ENCODE measurements around the gene HAP1. TPM values are rescaled to one million over a fixed set of nuclear protein-coding genes. Genes with fewer than 3 reads are reported as not detected.
A peak's percentile ranks its signal among the peaks of the same experiment; 100 is the strongest.

The HAP1 gene
- total and polyA plus RNA-seq, 2 experiments from 2014 or later = 0.03 to 0.44 TPM

DNA sequence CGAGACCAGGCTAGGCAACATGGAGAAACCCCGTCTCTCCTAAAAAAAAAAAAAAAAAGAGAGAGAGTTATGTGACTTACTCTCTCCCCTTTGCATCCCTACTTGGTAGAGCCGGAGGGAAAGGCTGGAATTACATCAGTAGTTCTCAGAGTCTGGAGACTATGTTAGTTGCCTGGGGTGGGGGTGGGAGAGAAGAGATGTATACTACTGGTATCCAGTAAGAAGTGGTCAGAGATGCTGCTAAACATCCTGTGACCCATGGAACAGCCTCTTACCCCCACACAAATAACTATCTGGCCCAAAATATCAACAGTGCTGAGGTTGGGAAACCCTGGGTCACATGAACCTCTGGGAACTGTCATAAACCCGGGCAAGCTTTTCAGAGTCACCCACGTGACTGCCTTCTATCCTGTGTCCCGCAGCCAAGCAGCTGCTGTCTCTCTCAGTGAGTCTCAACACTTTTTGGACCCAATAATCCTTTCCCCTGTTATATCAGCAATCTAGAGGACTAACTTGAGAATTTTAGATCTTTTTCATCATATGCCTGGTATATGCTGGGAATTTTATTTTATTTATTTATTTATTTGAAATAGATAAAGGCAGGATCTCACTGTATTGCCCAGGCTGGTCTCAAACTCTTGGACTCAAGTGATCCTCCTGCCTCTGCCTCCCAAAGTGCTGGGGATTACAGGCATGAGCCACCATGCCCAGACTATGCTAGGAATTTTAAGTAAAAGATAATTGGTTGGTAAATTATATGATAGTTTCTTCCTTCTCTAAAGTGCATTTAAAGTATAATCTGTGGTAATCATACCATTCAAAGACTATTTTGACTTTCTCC, 37.1 kb downstream of the HAP1 start:
- no peaks in the 10 kb centered on the region for H3K36me3 ChIP-seq (replicated peaks; ENCODE audit: insufficient read depth, low read depth)
- H3K27me3 ChIP-seq = no peaks in the 10 kb centered on the region
- H3K9me2 ChIP-seq (replicated peaks; ENCODE audit: insufficient read depth) = no peaks in the 10 kb centered on the region
- H2AFZ ChIP-seq = no peak overlapping the region
- no peaks in the 10 kb centered on the region for H3K79me2 ChIP-seq
- TF ChIP-seq, protein P1, sequence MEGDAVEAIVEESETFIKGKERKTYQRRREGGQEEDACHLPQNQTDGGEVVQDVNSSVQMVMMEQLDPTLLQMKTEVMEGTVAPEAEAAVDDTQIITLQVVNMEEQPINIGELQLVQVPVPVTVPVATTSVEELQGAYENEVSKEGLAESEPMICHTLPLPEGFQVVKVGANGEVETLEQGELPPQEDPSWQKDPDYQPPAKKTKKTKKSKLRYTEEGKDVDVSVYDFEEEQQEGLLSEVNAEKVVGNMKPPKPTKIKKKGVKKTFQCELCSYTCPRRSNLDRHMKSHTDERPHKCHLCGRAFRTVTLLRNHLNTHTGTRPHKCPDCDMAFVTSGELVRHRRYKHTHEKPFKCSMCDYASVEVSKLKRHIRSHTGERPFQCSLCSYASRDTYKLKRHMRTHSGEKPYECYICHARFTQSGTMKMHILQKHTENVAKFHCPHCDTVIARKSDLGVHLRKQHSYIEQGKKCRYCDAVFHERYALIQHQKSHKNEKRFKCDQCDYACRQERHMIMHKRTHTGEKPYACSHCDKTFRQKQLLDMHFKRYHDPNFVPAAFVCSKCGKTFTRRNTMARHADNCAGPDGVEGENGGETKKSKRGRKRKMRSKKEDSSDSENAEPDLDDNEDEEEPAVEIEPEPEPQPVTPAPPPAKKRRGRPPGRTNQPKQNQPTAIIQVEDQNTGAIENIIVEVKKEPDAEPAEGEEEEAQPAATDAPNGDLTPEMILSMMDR (IDR thresholded peaks at IDR 0.05; ENCODE audit: poor library complexity) = no peak
- no peak for TF ChIP-seq EZH2phosphoT487 (IDR thresholded peaks at IDR 0.05; ENCODE audit: low read depth, severe bottlenecking, unreplicated experiment)
- TF ChIP-seq EZH2 (IDR thresholded peaks at IDR 0.05; ENCODE audit: borderline replicate concordance) = no peak
- H3K27ac ChIP-seq = peak overlapping the region; percentile 43
- peaks cover 7% of the 10 kb centered on the region for H4K20me1 ChIP-seq (ENCODE audit: insufficient read depth, poor library complexity, severe bottlenecking)
- WGBS (ENCODE audit: low lambda C conversion rate, missing lambda C conversion rate) = 68% methylated on average over 6 of the region's 6 CpGs
- no peaks in the 10 kb centered on the region for H3K4me1 ChIP-seq (ENCODE audit: insufficient read depth)
- peak; percentile 70 for DNase-seq (ENCODE audit: low spot score)
- no peak overlapping the region for H3K4me2 ChIP-seq
- H3K9me3 ChIP-seq (ENCODE audit: low read depth) = no peaks in the 10 kb centered on the region
- no peak overlapping the region for H3K4me3 ChIP-seq

DNA sequence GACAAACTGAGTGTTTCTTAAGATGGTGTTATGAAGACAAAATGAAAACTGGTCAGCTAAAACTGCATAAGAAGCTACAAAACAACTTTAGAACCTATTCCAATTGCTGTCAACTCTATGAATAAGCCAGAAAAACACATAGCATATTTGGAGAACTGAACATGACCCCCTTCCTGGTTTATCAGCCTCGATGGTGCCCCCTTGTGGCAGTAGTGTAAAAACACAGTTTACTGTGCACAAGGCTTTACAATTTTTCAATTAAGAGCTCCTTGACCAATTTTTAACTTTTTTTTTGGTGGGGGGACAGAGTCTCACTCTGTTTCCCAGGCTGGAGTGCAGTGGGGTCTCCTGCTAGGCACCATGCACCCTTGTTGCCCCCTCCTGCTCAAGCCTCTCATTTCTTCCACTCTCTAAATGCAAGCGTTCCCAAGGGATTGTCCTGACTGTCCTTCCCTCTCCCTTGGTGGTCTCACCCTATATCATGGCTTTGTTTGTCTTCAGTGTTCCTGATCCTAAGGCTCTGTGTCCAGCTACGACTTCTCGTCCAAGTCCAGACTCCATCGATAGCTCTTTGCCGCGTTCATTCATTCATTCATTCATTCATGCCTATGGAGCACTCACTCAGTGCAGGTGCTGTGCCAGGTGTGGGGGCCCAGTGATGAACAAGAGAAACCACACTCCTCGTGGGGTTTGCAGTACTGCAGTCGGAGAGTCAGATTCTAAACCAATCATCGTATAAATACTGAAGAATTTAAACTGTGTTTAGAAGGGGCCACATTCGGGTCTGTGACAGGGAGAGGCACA, 38.3 kb downstream of the HAP1 start:
- Histone ChIP-seq H3K4me2 (no peak overlapping the region), H3K27ac (no peak overlapping the region)
- 64% methylated on average over 11 of the region's 11 CpGs for WGBS (ENCODE audit: low lambda C conversion rate, missing lambda C conversion rate)

DNA sequence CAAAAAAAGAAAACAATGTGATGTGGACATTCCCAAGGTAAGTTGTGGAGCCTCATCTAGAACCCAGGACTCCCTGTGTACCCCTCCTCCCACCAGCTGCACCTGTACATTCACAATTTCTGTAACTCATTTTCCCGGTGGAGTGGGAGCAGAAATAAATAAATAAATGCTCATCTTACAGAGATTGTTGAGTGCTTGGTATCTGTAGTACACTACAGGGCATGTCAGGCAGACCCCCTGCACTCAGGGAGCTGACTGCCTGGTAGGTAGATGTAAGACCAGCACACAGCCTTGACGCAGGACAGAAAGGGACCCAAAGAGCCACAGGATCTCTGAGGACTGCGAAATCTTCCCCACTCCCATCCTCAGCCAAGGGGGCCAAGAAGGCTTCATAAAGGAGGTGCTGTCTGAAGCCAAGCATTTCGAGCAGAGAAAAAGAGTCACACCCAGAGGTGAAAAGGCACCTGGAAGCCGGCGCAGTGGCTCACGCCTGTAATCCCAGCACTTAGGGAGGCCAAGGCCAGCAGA, 39.2 kb downstream of the HAP1 start:
- Histone ChIP-seq H3K27ac (no peak overlapping the region), H3K36me3 (replicated peaks; ENCODE audit: insufficient read depth, low read depth) (peaks cover 12% of the 10 kb centered on the region)
- 82% methylated on average over 7 of the region's 7 CpGs for WGBS (ENCODE audit: low lambda C conversion rate, missing lambda C conversion rate)

More for the DNA sequence above, 38.3 kb downstream of the HAP1 start:
- H3K36me3 ChIP-seq (replicated peaks; ENCODE audit: insufficient read depth, low read depth) = peaks cover 2% of the 10 kb centered on the region
- no peaks in the 10 kb centered on the region for H3K27me3 ChIP-seq
- peaks cover 9% of the 10 kb centered on the region for H3K79me2 ChIP-seq
- TF ChIP-seq, protein P1 (IDR thresholded peaks at IDR 0.05; ENCODE audit: poor library complexity) = peak; percentile 80
- TF ChIP-seq EZH2 (IDR thresholded peaks at IDR 0.05; ENCODE audit: borderline replicate concordance) = no peak
- no peaks in the 10 kb centered on the region for H3K9me3 ChIP-seq (ENCODE audit: low read depth)
- peak; percentile 89 for DNase-seq (ENCODE audit: low spot score)
- H3K4me3 ChIP-seq = no peak overlapping the region
- H3K4me1 ChIP-seq (ENCODE audit: insufficient read depth) = peaks cover under 1% of the 10 kb centered on the region
- no peaks in the 10 kb centered on the region for H3K9me2 ChIP-seq (replicated peaks; ENCODE audit: insufficient read depth)
- H2AFZ ChIP-seq = no peak overlapping the region
- H4K20me1 ChIP-seq (ENCODE audit: insufficient read depth, poor library complexity, severe bottlenecking) = peaks cover 18% of the 10 kb centered on the region

More for the DNA sequence above, 39.2 kb downstream of the HAP1 start:
- Histone ChIP-seq H3K4me2 (no peak overlapping the region), H2AFZ (no peak overlapping the region), H4K20me1 (ENCODE audit: insufficient read depth, poor library complexity, severe bottlenecking) (peaks cover 28% of the 10 kb centered on the region), H3K4me3 (no peak overlapping the region), H3K4me1 (ENCODE audit: insufficient read depth) (peaks cover 10% of the 10 kb centered on the region), H3K9me3 (ENCODE audit: low read depth) (no peaks in the 10 kb centered on the region), H3K27me3 (no peaks in the 10 kb centered on the region), H3K9me2 (replicated peaks; ENCODE audit: insufficient read depth) (no peaks in the 10 kb centered on the region), H3K79me2 (peaks cover 19% of the 10 kb centered on the region)
- no peak for DNase-seq (ENCODE audit: low spot score)
- TF ChIP-seq EZH2phosphoT487 (IDR thresholded peaks at IDR 0.05; ENCODE audit: low read depth, severe bottlenecking, unreplicated experiment) (no peak), EZH2 (IDR thresholded peaks at IDR 0.05; ENCODE audit: borderline replicate concordance) (no peak)
- TF ChIP-seq, protein P1 (IDR thresholded peaks at IDR 0.05; ENCODE audit: poor library complexity) = no peak

Data from hepatocyte (in vitro differentiated cells).